ENCODE measurements around the gene ZBTB46.
"Not testable (repeated sequence)": the region's sequence is repeated elsewhere in the genome, so short reads cannot be mapped to it uniquely, and the experiment has no call there.

ZBTB46 gene

DNA sequence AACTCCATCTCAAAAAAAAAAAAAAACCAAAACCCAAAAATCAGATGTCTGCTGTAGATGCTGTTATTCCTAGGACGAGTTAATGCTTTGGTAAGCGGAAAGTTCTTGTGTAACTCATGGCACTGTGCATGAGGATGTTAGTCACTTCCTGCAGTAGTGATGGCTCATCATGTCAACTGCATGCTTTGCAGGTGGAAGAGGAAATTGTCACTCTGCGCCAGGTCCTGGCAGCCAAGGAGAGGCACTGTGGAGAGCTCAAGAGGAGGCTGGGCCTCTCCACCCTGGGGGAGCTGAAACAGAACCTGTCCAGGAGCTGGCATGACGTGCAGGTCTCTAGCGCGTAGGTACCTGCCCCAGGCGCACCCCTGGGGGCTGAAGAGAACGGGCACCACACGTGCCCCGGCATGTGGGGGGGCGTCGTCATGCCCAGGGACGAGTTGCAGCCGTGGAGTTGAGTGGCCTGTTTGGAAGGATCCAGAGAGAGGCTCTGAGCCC is 42.5 kb upstream of the ZBTB46 start:
- H3K4me3 ChIP-seq (IDR thresholded peaks at IDR 0.05; ENCODE audit: insufficient read depth, low read depth, low read length), result no peak overlapping the region
- no peaks in the 10 kb centered on the region for H4K20me1 ChIP-seq (ENCODE audit: insufficient read depth)
- H3K4me1 ChIP-seq (ENCODE audit: low read depth, poor library complexity, severe bottlenecking), result no peaks in the 10 kb centered on the region
- no peaks in the 10 kb centered on the region for H3K27me3 ChIP-seq (ENCODE audit: insufficient read depth, low read depth)
- no peak overlapping the region for H3K9ac ChIP-seq
- no peak overlapping the region for H2AFZ ChIP-seq (ENCODE audit: low read depth)
- H3K4me2 ChIP-seq, result no peak overlapping the region
- TF ChIP-seq, protein P1, sequence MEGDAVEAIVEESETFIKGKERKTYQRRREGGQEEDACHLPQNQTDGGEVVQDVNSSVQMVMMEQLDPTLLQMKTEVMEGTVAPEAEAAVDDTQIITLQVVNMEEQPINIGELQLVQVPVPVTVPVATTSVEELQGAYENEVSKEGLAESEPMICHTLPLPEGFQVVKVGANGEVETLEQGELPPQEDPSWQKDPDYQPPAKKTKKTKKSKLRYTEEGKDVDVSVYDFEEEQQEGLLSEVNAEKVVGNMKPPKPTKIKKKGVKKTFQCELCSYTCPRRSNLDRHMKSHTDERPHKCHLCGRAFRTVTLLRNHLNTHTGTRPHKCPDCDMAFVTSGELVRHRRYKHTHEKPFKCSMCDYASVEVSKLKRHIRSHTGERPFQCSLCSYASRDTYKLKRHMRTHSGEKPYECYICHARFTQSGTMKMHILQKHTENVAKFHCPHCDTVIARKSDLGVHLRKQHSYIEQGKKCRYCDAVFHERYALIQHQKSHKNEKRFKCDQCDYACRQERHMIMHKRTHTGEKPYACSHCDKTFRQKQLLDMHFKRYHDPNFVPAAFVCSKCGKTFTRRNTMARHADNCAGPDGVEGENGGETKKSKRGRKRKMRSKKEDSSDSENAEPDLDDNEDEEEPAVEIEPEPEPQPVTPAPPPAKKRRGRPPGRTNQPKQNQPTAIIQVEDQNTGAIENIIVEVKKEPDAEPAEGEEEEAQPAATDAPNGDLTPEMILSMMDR (conservative IDR thresholded peaks at IDR 0.05; ENCODE audit: low read depth, low read length), result no peak
- H3K36me3 ChIP-seq (ENCODE audit: insufficient read depth), result peaks cover 7% of the 10 kb centered on the region; the same call in 1 of the 2 replicates
- peaks cover 4% of the 10 kb centered on the region; the same call in 1 of the 2 replicates for H3K79me2 ChIP-seq (ENCODE audit: insufficient read depth, low read depth)
- H3K27ac ChIP-seq, result no peak overlapping the region

DNA sequence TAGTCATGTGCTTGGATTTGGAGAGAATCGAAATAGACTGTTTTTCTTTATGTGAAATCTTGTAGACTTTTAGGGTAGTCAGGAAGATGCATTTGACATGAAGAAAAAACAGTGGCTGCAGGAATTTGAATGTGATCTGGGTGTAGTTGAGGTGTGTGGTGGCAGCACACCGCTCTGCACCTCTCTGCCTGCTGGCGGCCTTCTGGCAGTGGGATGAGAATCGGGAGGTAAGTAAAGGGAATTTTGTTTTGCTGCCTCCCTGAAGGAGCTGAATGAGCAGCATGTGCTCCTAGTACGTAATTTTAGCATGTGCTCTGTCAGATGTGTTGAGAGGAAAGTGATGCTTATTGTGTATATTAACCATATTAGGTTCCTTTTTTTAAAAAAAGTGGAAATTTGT is 37.2 kb upstream of the ZBTB46 start:
- H2AFZ ChIP-seq (ENCODE audit: low read depth), result no peak overlapping the region
- H3K36me3 ChIP-seq (ENCODE audit: insufficient read depth), result peaks cover 2% of the 10 kb centered on the region; the same call in 1 of the 2 replicates
- H3K27ac ChIP-seq, result no peak overlapping the region
- H3K27me3 ChIP-seq (ENCODE audit: insufficient read depth, low read depth), result no peaks in the 10 kb centered on the region
- H3K79me2 ChIP-seq (ENCODE audit: insufficient read depth, low read depth), result peaks cover 36% of the 10 kb centered on the region
- no peak overlapping the region for H3K9ac ChIP-seq
- H3K4me3 ChIP-seq (IDR thresholded peaks at IDR 0.05; ENCODE audit: insufficient read depth, low read depth, low read length), result no peak overlapping the region
- no peak overlapping the region for H3K4me2 ChIP-seq
- H4K20me1 ChIP-seq (ENCODE audit: insufficient read depth), result 0 out of 2 replicates have a peak, but pooled peaks cover 3% of the 10 kb centered on the region
- H3K4me1 ChIP-seq (ENCODE audit: low read depth, poor library complexity, severe bottlenecking), result peaks cover 12% of the 10 kb centered on the region
- TF ChIP-seq, protein P1 (conservative IDR thresholded peaks at IDR 0.05; ENCODE audit: low read depth, low read length), result no peak

DNA sequence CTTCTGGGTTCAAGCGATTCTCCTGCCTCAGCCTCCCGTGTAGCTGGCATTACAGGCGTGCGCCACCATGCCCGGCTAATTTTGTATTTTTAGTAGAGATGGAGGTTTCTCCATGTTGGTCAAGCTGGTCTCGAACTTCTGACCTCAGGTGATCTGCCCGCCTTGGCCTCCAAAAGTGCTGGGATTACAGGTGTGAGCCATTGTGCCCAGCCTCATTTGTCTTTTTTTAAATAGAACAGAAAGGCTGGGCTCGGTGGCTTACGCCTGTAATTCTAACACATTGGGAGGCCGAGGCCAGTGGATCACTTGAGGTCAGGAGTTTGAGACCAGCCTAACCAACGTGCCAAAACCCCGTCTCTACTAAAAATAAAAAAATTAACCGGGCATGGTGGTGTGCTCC is 36.0 kb upstream of the ZBTB46 start:
- H4K20me1 ChIP-seq (ENCODE audit: insufficient read depth); H3K4me2 ChIP-seq; H2AFZ ChIP-seq (ENCODE audit: low read depth); H3K36me3 ChIP-seq (ENCODE audit: insufficient read depth); H3K4me3 ChIP-seq (IDR thresholded peaks at IDR 0.05; ENCODE audit: insufficient read depth, low read depth, low read length); H3K27ac ChIP-seq; H3K9ac ChIP-seq; H3K27me3 ChIP-seq (ENCODE audit: insufficient read depth, low read depth): not testable (repeated sequence)
- peaks cover 13% of the 10 kb centered on the region for H3K4me1 ChIP-seq (ENCODE audit: low read depth, poor library complexity, severe bottlenecking)
- peaks cover 32% of the 10 kb centered on the region for H3K79me2 ChIP-seq (ENCODE audit: insufficient read depth, low read depth)

DNA sequence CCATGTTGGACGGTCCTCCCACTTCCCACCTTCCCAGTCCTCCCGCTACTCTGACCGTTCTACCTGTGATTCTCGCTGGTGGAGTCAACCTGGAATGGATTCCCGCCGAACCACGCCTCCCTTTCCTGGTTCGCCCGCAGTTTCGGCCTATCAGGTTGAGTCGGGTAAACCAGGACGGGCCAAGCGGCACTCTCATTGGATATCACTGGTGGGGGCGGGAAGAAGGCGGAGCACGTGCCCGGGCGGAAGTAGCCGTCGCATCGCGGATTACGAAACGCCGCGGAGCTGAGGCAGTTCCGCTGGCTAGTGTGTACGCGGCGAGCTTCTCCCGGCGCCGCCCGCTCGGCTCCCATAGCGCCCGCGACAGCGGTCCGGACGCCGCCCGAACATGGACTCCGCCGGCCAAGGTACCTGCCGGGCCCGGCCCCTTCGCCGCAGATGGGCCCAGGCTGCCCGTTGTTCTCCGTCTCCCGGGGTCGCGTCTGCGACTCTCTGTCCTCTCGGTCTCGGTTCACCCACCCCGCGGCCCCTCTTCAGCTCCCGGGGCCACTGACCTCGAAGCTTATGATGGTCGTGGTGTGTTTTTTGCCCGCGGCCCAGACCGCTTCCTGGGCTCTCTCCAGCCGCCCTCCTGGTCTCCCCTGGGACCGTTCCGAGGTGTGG is 34.0 kb upstream of the ZBTB46 start, which contains the start of gene TPD52L2:
TSS of gene TPD52L2 (plus strand) at position 293 of the 663 bp plus-strand sequence. CDS start at position 389, 96 bp downstream.
- Histone ChIP-seq H3K79me2 (ENCODE audit: insufficient read depth, low read depth) (peaks cover 32% of the 10 kb centered on the region), H3K4me1 (ENCODE audit: low read depth, poor library complexity, severe bottlenecking) (peaks cover 13% of the 10 kb centered on the region), H3K4me3 (IDR thresholded peaks at IDR 0.05; ENCODE audit: insufficient read depth, low read depth, low read length) (no peak within 1 kb of the TSS)

More for the DNA sequence above, 34.0 kb upstream of the ZBTB46 start, which contains the start of gene TPD52L2:
- H4K20me1 ChIP-seq (ENCODE audit: insufficient read depth), result 0 out of 2 replicates have a peak, but pooled peaks cover 3% of the 10 kb centered on the region
- H3K36me3 ChIP-seq (ENCODE audit: insufficient read depth), result no peaks in the 10 kb centered on the region
- TF ChIP-seq, protein P1 (conservative IDR thresholded peaks at IDR 0.05; ENCODE audit: low read depth, low read length), result no peak
- peak within 1 kb of the TSS; percentile 71 for H3K9ac ChIP-seq
- H3K27ac ChIP-seq, result peak within 1 kb of the TSS; percentile 56
- peak within 1 kb of the TSS; percentile 85 for H3K4me2 ChIP-seq
- peak within 1 kb of the TSS; percentile 89 for H2AFZ ChIP-seq (ENCODE audit: low read depth)
- H3K27me3 ChIP-seq (ENCODE audit: insufficient read depth, low read depth), result no peaks in the 10 kb centered on the region

All from KMS-11 (cell line).